T-cell (primary cell): ENCODE measurements around the gene DGKZ. TPM values are rescaled to one million over a fixed set of nuclear protein-coding genes. Genes with fewer than 3 reads are reported as not detected.

Source experiments
- ATAC-seq, 4 experiments: fragments of 200-7000 bp in 3 of 4; fragments of 150-1000 bp in 1 of 4; cut with Tn5 transposase; replicated peaks in 1 of 4; 1 replicate in 3 of 4; 2 replicates in 1 of 4; pipeline ENCODE4 v1.10.0; 2021; ENCODE audit warnings: moderate library complexity in 3 of 4, mild to moderate bottlenecking in 2 of 4, moderate number of reproducible peaks in 1 of 4
- CTCF ChIA-PET, 2 donors: fragments of 300-600 bp; sonication (Branson Sonifier 250); formaldehyde crosslinking; loops; one replicate each; lab custom pipeline; 2022; ENCODE audit warnings: antibody characterized with exemption in 2 of 2; lab: Charles Lee
- POLR2A ChIA-PET, 2 donors: fragments of 300-600 bp; sonication (Branson Sonifier 250); formaldehyde crosslinking; loops; one replicate each; lab custom pipeline; 2022; ENCODE audit warnings: antibody characterized with exemption in 2 of 2; lab: Charles Lee
- DNase-seq, 35 experiments: peaks; one replicate each; pipeline versions ENCODE4 v3.0.0 to v3.0.0-alpha.2; 2013 to 2023
- H3K27ac ChIP-seq: one replicate; pipeline ENCODE4 v1.5.1; 2013; ENCODE audit warnings: low read length
- H3K27me3 ChIP-seq, 2 experiments: replicated peaks in 1 of 2; 1 replicate in 1 of 2; 2 replicates in 1 of 2; pipeline versions ENCODE4 v1.6.1 to v1.7.0; 2013; ENCODE audit warnings: low read length in 1 of 2, mixed read lengths in 1 of 2; ENCODE audit not compliant: control insufficient read depth in 2 of 2, insufficient read depth in 2 of 2; ENCODE audit errors: extremely low read depth in 1 of 2
- H3K36me3 ChIP-seq, 2 donors: 1 replicate in 1 of 2; 2 replicates in 1 of 2; pipeline versions ENCODE4 v1.6.1 to v1.7.0; 2013; ENCODE audit warnings: low read length in 1 of 2; ENCODE audit not compliant: control insufficient read depth in 2 of 2, insufficient read depth in 1 of 2; ENCODE audit errors: extremely low read depth in 1 of 2
- H3K4me1 ChIP-seq, 2 experiments: 1 replicate in 1 of 2; 2 replicates in 1 of 2; pipeline versions ENCODE4 v1.6.1 to v1.7.0; 2013; ENCODE audit warnings: low read length in 2 of 2, mixed read lengths in 1 of 2; ENCODE audit not compliant: insufficient read depth in 2 of 2, control insufficient read depth in 1 of 2; ENCODE audit errors: extremely low read depth in 1 of 2
- H3K4me3 ChIP-seq, 2 donors: 1 replicate in 1 of 2; 2 replicates in 1 of 2; pipeline versions ENCODE4 v1.5.1 to v1.7.0; 2013; ENCODE audit warnings: mild to moderate bottlenecking in 2 of 2, low read length in 1 of 2, moderate library complexity in 1 of 2; ENCODE audit not compliant: control insufficient read depth in 1 of 2; ENCODE audit errors: extremely low read depth in 1 of 2
- H3K9me3 ChIP-seq: 2 replicates; pipeline ENCODE4 v1.7.0; 2013
- H3K27ac Mint-ChIP-seq, 2 donors: one replicate each; pipeline ENCODE4 v1.8.0; 2020 to 2021; ENCODE audit warnings: mild to moderate bottlenecking in 2 of 2, mixed read lengths in 2 of 2
- H3K27me3 Mint-ChIP-seq, 2 donors: one replicate each; pipeline ENCODE4 v1.8.0; 2021 to 2022; ENCODE audit warnings: mixed read lengths in 2 of 2
- H3K36me3 Mint-ChIP-seq: one replicate; pipeline ENCODE4 v1.8.0; 2021; ENCODE audit warnings: mixed read lengths
- H3K4me1 Mint-ChIP-seq, 3 donors: one replicate each; pipeline ENCODE4 v1.8.0; 2020 to 2022; ENCODE audit warnings: mixed read lengths in 3 of 3, mild to moderate bottlenecking in 1 of 3
- H3K4me3 Mint-ChIP-seq, 3 donors: one replicate each; pipeline ENCODE4 v1.8.0; 2020 to 2022; ENCODE audit warnings: mild to moderate bottlenecking in 3 of 3, mixed read lengths in 3 of 3, moderate library complexity in 3 of 3
- H3K9me3 Mint-ChIP-seq, 3 donors: one replicate each; pipeline ENCODE4 v1.8.0; 2020 to 2022; ENCODE audit warnings: mixed read lengths in 3 of 3
- WGBS: methylation state at CpG from one replicate; pipeline ENCODE4 v1.1.5; 2013; ENCODE audit warnings: missing lambda C conversion rate; ENCODE audit not compliant: insufficient coverage; 5-methylcytosine and 5-hydroxymethylcytosine counted together
- total RNA-seq, 35 experiments: library from RNA in 6 of 35; stranded (reverse) in 6 of 35; fragments of 120-200 nt in 1 of 35; gene quantifications; one replicate each; pipeline versions ENCODE4 v1.2.1 to v1.2.4 and lab custom pipeline; 2013 to 2026

DGKZ gene, protein sequence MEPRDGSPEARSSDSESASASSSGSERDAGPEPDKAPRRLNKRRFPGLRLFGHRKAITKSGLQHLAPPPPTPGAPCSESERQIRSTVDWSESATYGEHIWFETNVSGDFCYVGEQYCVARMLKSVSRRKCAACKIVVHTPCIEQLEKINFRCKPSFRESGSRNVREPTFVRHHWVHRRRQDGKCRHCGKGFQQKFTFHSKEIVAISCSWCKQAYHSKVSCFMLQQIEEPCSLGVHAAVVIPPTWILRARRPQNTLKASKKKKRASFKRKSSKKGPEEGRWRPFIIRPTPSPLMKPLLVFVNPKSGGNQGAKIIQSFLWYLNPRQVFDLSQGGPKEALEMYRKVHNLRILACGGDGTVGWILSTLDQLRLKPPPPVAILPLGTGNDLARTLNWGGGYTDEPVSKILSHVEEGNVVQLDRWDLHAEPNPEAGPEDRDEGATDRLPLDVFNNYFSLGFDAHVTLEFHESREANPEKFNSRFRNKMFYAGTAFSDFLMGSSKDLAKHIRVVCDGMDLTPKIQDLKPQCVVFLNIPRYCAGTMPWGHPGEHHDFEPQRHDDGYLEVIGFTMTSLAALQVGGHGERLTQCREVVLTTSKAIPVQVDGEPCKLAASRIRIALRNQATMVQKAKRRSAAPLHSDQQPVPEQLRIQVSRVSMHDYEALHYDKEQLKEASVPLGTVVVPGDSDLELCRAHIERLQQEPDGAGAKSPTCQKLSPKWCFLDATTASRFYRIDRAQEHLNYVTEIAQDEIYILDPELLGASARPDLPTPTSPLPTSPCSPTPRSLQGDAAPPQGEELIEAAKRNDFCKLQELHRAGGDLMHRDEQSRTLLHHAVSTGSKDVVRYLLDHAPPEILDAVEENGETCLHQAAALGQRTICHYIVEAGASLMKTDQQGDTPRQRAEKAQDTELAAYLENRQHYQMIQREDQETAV
- total RNA-seq = 100 to 1,000 TPM; 235 to 318 (median 251) TPM
- 156 TPM for total RNA-seq (2013)
- 82.5 to 490 (median 233) reads per million in 29 experiments for total RNA-seq (lab: John Stamatoyannopoulos, UW)

DNA sequence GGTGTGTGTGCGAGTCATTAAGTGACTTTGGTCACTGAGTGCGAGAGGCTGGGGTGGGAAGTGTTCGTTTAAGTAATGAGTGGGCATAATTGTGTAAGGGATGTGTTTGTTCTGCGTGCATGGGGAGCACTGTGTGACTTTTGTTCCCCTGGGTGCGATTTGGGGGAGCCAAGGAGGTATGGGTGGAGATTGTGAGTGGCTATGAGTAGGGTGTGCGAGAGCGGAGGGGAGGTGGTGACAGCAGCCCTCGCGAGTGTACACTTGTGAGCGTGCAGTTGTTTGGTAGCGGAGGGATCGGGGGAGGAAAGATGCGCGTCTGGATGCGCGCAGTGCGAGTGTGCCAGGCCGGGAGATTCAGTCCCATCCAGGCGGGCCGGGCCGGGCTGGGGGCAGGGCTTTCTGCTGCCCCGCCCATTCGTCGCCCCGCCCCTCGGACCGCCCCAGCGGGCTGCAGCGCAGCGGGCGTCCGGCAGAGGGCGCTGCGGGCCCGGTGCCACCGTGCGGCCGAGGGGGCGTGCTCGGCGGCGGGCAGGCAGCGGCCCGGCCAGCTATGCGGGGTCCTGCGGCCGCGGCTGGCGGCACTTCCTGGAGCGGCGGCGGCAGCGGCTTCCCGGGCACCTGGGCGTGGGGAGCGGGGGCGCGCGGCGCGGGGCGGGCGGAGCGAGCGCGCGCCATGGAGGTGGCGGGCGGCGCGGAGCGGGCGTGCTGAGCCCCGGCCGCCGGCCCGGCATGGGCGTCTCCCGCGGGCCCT, at the start of gene DGKZ:
Gene DGKZ, plus strand, starts transcription at position 578 of the 751 bp plus-strand sequence. CDS start 197 bp downstream, outside the sequence.
- POLR2A ChIA-PET = no interaction called here
- WGBS = 3% methylated on average over 80 of the region's 80 CpGs

DNA sequence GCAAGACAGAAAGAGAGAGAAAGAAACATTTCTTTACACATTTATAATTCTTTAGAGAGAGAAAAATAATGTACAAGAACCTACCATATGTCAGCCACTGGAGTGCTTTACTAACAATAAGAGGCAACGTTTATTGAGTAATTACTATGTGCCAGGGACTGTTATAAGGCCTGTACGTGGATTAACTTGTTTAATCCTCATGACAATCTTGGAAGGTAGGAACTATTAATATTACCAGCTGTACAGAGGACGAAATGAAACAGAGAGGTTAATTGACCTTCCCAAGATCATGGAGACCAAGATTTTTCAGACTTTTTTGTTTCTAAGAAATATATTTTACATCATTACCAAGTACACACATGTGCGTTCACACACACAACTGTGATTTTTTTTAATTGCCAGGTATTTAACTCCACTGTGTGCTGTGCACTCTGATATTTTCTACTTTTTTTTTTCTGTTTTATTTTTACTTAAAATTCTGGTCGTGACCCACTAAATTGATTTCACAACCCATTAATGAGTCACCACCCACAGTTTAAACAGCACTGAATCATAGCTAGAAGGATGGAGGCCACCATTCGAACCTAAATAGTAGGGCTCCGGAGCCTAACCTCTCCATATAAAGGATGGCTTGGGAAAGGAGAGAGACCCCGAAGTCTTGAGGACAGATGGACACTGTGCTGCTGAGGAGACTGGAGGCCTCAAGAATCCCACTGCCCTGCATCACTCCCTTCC, 48.4 kb upstream of the DGKZ start:
- peaks cover 4 to 12% of the 10 kb centered on the region in 2 donors for H3K27me3 Mint-ChIP-seq
- Histone ChIP-seq H3K27me3 (peaks cover 0 to 44% of the 10 kb centered on the region in 2 experiments), H3K4me3 (no peak overlapping the region), H3K9me3 (no peaks in the 10 kb centered on the region), H3K4me1 (peaks cover 0 to 22% of the 10 kb centered on the region in 2 experiments), H3K27ac (no peak overlapping the region), H3K36me3 (no peaks in the 10 kb centered on the region)
- POLR2A ChIA-PET = interaction anchor here in 1 of 2 donors (0.7 kb wide), 1 partner anchor 53 kb away, joined by 3 read pairs; no protein-coding TSS in a partner anchor
- no peaks in the 10 kb centered on the region for H3K9me3 Mint-ChIP-seq
- no peak for DNase-seq
- H3K4me3 Mint-ChIP-seq = no peak overlapping the region
- peaks cover 6 to 14% (median 10%) of the 10 kb centered on the region in 3 donors for H3K4me1 Mint-ChIP-seq
- no peak overlapping the region for H3K27ac Mint-ChIP-seq
- no peaks in the 10 kb centered on the region for H3K36me3 Mint-ChIP-seq
- CTCF ChIA-PET = no interaction called here
- WGBS = 60% methylated on average over 1 of the region's 8 CpGs
- ATAC-seq = no peak

More for the DNA sequence above, at the start of gene DGKZ:
- Mint-ChIP-seq H3K27me3 (no peaks in the 10 kb centered on the region), H3K9me3 (no peaks in the 10 kb centered on the region), H3K4me1 (peaks cover 81 to 87% (median 87%) of the 10 kb centered on the region in 3 donors), H3K4me3 (peak within 1 kb of the TSS; percentile 85 to 94 (median 91)), H3K27ac (peak within 1 kb of the TSS; percentile 97 to 98), H3K36me3 (no peaks in the 10 kb centered on the region)
- peaks cover 64 to 87% of the 10 kb centered on the region in 2 experiments for H3K4me1 ChIP-seq
- peak within 1 kb of the TSS; percentile 63 for H3K27ac ChIP-seq
- H3K9me3 ChIP-seq = no peaks in the 10 kb centered on the region
- H3K27me3 ChIP-seq = peaks cover 0 to 3% of the 10 kb centered on the region in 2 experiments
- ATAC-seq (peak; percentile 68 to 84 (median 74)), DNase-seq (peak; percentile 76 to 96 (median 86))
- H3K36me3 ChIP-seq = peaks cover 0 to 15% of the 10 kb centered on the region in 2 donors
- CTCF ChIA-PET = interaction anchor here in 1 of 2 donors (0.6 to 3.1 kb wide), 3 partner anchors 11 to 13 kb away, joined by 3 to 13 read pairs (median 3); no protein-coding TSS in a partner anchor
- peak within 1 kb of the TSS; percentile 89 to 94 for H3K4me3 ChIP-seq

DNA sequence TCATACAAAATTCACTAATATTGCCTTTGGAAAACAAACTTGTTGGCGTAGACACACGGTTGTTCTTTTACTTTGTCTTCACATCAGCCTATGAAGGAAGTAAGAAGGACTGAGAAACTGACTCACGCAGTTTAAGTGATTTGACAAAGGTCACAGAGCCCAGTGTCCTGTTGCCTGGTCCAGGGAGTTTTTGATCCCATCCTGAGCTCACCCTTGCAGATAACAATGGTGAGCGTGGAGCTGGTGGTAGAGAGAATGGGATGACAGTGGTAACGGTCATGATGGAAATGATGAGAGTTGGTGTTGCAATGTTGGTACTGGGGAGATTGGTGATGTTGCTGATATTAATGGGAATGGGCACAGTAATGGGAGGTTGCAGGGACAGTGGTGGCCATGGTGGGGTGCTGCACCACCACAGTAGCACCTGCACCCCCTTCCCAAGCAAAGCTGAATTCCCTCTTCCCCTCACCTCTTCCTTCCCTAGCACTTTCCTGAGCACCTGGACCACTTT, 47.8 kb upstream of the DGKZ start:
- H3K36me3 Mint-ChIP-seq = no peaks in the 10 kb centered on the region
- no peak overlapping the region for H3K27ac Mint-ChIP-seq
- Histone ChIP-seq H3K4me1 (peaks cover 0 to 22% of the 10 kb centered on the region in 2 experiments), H3K9me3 (no peaks in the 10 kb centered on the region), H3K36me3 (no peaks in the 10 kb centered on the region), H3K4me3 (no peak overlapping the region), H3K27ac (no peak overlapping the region), H3K27me3 (peaks cover 0 to 39% of the 10 kb centered on the region in 2 experiments)
- CTCF ChIA-PET = no interaction called here
- 85% methylated on average over 3 of the region's 5 CpGs for WGBS
- DNase-seq (no peak), ATAC-seq (no peak)
- POLR2A ChIA-PET = no interaction called here
- H3K4me3 Mint-ChIP-seq = no peak overlapping the region
- H3K27me3 Mint-ChIP-seq = peaks cover 4 to 12% of the 10 kb centered on the region in 2 donors
- H3K9me3 Mint-ChIP-seq = no peaks in the 10 kb centered on the region
- peaks cover 6 to 12% (median 10%) of the 10 kb centered on the region in 3 donors for H3K4me1 Mint-ChIP-seq

DNA sequence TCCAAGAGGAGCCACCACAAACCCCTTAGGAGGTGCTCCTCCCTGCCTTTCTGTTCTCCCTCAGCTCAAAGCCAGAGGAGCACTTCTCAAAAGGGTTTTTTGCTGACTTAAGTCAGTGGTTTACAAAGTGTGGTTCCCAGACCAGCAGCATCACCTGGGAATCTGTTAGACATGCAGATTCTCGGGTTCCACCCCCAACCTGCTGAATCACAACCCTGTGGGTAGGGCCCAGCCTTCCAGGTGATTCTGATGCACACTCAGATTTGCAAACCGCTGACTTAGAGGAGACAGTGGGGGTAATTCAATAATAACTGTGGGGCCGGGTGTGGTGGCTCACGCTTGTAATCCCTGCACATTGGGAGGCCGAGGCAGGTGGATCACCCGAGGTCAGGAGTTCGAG, 47.0 kb upstream of the DGKZ start:
- no peaks in the 10 kb centered on the region for H3K36me3 ChIP-seq
- CTCF ChIA-PET = no interaction called here
- Mint-ChIP-seq H3K9me3 (no peaks in the 10 kb centered on the region), H3K27ac (no peak overlapping the region), H3K4me1 (peaks cover 6 to 12% (median 9%) of the 10 kb centered on the region in 3 donors), H3K36me3 (no peaks in the 10 kb centered on the region), H3K4me3 (no peak overlapping the region), H3K27me3 (peaks cover 4 to 12% of the 10 kb centered on the region in 2 donors)
- no peak for DNase-seq
- H3K27ac ChIP-seq = no peak overlapping the region
- H3K9me3 ChIP-seq = no peaks in the 10 kb centered on the region
- WGBS = 83% methylated on average over 5 of the region's 7 CpGs
- no peak overlapping the region for H3K4me3 ChIP-seq
- POLR2A ChIA-PET = no interaction called here
- H3K27me3 ChIP-seq = peaks cover 0 to 32% of the 10 kb centered on the region in 2 experiments
- peaks cover 0 to 18% of the 10 kb centered on the region in 2 experiments for H3K4me1 ChIP-seq
- no peak for ATAC-seq

DNA sequence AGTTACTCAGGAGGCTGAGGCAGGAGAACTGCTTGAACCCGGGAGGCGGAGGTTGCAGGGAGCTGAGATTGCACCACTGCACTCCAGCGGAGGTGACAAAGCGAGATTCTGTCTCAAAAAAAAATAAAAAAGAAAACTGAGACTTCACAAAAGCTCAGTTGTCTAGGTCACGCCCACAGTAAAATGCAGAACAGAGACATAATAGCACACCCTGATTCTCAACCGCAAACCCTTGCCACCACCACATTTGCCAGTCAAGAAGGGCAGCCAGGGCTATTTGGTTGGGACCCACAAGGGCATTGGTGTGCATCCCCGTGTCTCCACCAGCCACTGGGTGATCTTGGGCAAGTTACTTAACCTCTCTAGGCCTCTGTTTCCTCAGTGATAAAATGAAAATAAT, 44.4 kb upstream of the DGKZ start:
- Mint-ChIP-seq H3K4me3 (no peak overlapping the region), H3K27ac (no peak overlapping the region), H3K27me3 (no peaks in the 10 kb centered on the region), H3K4me1 (peaks cover 0 to 2% (median 1%) of the 10 kb centered on the region in 3 donors), H3K9me3 (no peaks in the 10 kb centered on the region), H3K36me3 (no peaks in the 10 kb centered on the region)
- no peaks in the 10 kb centered on the region for H3K9me3 ChIP-seq
- ChIA-PET CTCF (no interaction called here), POLR2A (no interaction called here)
- no peak overlapping the region for H3K4me3 ChIP-seq
- H3K27ac ChIP-seq = no peak overlapping the region
- H3K36me3 ChIP-seq = no peaks in the 10 kb centered on the region
- ATAC-seq (no peak), DNase-seq (no peak)
- peaks cover 0 to 7% of the 10 kb centered on the region in 2 experiments for H3K4me1 ChIP-seq
- H3K27me3 ChIP-seq = peaks cover 0 to 10% of the 10 kb centered on the region in 2 experiments
- WGBS = 65% methylated on average over 6 of the region's 7 CpGs
